DOHH2 (cell line): ENCODE measurements around the gene CREB5.

Experiments
- H3F3A ChIP-seq: fragments of 200-600 bp; sonication (generic), shearing (Covaris generic); 2 replicates; pipeline ENCODE4 v1.6.0; 2016; ENCODE audit warnings: antibody characterized with exemption, mild to moderate bottlenecking; ENCODE audit not compliant: control insufficient read depth, insufficient read depth
- H3K27ac ChIP-seq: fragments of 200-600 bp; sonication (generic); 2 replicates; pipeline ENCODE4 v1.5.1; 2014; ENCODE audit warnings: low read depth, mild to moderate bottlenecking, low read length, moderate library complexity
- H3K27me3 ChIP-seq: fragments of 200-600 bp; sonication (generic); 2 replicates; pipeline ENCODE4 v1.6.1; 2014; ENCODE audit warnings: mild to moderate bottlenecking, low read length, mixed read lengths; ENCODE audit not compliant: control insufficient read depth
- H3K36me3 ChIP-seq: fragments of 200-600 bp; sonication (generic); 2 replicates; pipeline ENCODE4 v1.6.1; 2014; ENCODE audit warnings: mild to moderate bottlenecking, low read length, moderate library complexity, mixed read lengths; ENCODE audit not compliant: control insufficient read depth
- H3K4me1 ChIP-seq: fragments of 200-600 bp; sonication (generic); 2 replicates; pipeline ENCODE4 v1.6.1; 2014; ENCODE audit warnings: mild to moderate bottlenecking, low read length, mixed read lengths; ENCODE audit not compliant: control insufficient read depth
- H3K4me2 ChIP-seq: fragments of 200-600 bp; sonication (generic); 2 replicates; pipeline ENCODE4 v1.6.0; 2014; ENCODE audit warnings: mild to moderate bottlenecking, low read length, moderate library complexity
- H3K4me3 ChIP-seq: fragments of 200-600 bp; sonication (generic); 2 replicates; pipeline ENCODE4 v1.5.1; 2014; ENCODE audit warnings: mild to moderate bottlenecking, low read length, mixed read lengths
- H3K79me2 ChIP-seq: fragments of 200-600 bp; sonication (generic); 2 replicates; pipeline ENCODE4 v1.6.1; 2014; ENCODE audit warnings: mild to moderate bottlenecking, low read length, mixed read lengths; ENCODE audit not compliant: control insufficient read depth
- H3K9me2 ChIP-seq: fragments of 200-600 bp; sonication (generic); replicated peaks from 2 replicates; pipeline ENCODE4 v1.6.1; 2014; ENCODE audit warnings: mild to moderate bottlenecking, low read length, mixed read lengths; ENCODE audit not compliant: control insufficient read depth
- H3K9me3 ChIP-seq: fragments of 200-600 bp; sonication (generic); 2 replicates; pipeline ENCODE4 v1.6.1; 2014; ENCODE audit warnings: antibody characterized with exemption, low read length, mixed read lengths; ENCODE audit not compliant: control insufficient read depth, insufficient read depth
- H4K20me1 ChIP-seq: fragments of 200-600 bp; sonication (generic); 2 replicates; pipeline ENCODE4 v1.6.0; 2014; ENCODE audit warnings: low read depth, mild to moderate bottlenecking, antibody characterized with exemption, low read length, moderate library complexity; ENCODE audit not compliant: control insufficient read depth, insufficient read depth
- EZH2phosphoT487 ChIP-seq: fragments of 200-600 bp; sonication (generic); IDR thresholded peaks from 2 replicates; pipeline ENCODE4 v1.6.1; 2017; ENCODE audit warnings: borderline replicate concordance, mild to moderate bottlenecking, antibody characterized with exemption, low read length, moderate library complexity, mixed read lengths
- TF ChIP-seq, protein P1 (sequence below): fragments of 200-600 bp; sonication (generic); IDR thresholded peaks from one replicate; pipeline ENCODE4 v1.5.1; 2014; ENCODE audit warnings: antibody characterized with exemption, mild to moderate bottlenecking, low read depth, low read length; ENCODE audit not compliant: poor library complexity, severe bottlenecking

Gene CREB5

DNA sequence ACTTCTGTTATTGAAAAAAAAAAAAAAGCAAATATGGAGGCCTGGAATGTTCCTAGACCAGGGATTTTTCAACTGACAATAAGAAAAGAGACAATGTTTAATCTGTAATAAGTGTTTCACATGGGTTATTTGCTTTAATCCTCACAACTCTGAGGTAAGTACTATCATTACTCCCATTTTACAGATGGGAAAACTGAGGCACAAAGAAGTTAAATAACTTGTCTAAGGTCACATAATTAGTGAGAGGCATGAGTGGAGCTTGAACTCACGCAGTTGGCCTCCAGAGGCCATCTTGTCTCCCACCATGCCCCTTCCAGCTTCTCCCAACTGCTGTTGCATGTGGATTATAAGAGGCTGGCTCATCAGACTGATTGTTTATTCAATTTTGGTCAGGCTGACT lies 36.6 kb upstream of the CREB5 start:
- TF ChIP-seq, protein P1, sequence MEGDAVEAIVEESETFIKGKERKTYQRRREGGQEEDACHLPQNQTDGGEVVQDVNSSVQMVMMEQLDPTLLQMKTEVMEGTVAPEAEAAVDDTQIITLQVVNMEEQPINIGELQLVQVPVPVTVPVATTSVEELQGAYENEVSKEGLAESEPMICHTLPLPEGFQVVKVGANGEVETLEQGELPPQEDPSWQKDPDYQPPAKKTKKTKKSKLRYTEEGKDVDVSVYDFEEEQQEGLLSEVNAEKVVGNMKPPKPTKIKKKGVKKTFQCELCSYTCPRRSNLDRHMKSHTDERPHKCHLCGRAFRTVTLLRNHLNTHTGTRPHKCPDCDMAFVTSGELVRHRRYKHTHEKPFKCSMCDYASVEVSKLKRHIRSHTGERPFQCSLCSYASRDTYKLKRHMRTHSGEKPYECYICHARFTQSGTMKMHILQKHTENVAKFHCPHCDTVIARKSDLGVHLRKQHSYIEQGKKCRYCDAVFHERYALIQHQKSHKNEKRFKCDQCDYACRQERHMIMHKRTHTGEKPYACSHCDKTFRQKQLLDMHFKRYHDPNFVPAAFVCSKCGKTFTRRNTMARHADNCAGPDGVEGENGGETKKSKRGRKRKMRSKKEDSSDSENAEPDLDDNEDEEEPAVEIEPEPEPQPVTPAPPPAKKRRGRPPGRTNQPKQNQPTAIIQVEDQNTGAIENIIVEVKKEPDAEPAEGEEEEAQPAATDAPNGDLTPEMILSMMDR: no peak
- no peak for TF ChIP-seq EZH2phosphoT487
- Histone ChIP-seq H3F3A (no peaks in the 10 kb centered on the region), H3K79me2 (no peaks in the 10 kb centered on the region), H3K4me2 (no peak overlapping the region), H3K4me3 (no peak overlapping the region), H3K27ac (no peak overlapping the region), H3K9me2 (no peaks in the 10 kb centered on the region), H3K27me3 (peaks cover 18% of the 10 kb centered on the region), H3K4me1 (no peaks in the 10 kb centered on the region), H3K36me3 (no peaks in the 10 kb centered on the region), H3K9me3 (no peaks in the 10 kb centered on the region), H4K20me1 (no peaks in the 10 kb centered on the region)

DNA sequence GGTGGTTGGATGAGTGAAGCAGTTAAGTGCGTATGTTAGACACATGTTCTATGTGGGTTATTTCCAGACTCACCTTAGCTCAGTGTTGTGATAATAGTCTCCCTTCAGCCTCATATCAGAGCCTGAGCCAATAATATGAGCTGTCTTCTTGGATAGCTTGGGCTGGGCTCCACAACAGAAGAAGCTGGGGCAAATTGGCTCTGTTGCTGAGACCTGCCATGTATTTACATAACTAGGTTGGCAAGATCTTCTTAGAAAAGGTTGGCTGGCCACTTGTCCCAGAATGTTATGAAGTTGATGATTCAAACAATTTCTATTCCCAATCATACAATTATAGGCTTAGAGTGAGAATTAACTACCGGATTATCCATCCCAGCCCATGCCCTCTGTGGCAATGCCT lies 35.7 kb upstream of the CREB5 start:
- TF ChIP-seq, protein P1: no peak
- TF ChIP-seq EZH2phosphoT487: no peak

DNA sequence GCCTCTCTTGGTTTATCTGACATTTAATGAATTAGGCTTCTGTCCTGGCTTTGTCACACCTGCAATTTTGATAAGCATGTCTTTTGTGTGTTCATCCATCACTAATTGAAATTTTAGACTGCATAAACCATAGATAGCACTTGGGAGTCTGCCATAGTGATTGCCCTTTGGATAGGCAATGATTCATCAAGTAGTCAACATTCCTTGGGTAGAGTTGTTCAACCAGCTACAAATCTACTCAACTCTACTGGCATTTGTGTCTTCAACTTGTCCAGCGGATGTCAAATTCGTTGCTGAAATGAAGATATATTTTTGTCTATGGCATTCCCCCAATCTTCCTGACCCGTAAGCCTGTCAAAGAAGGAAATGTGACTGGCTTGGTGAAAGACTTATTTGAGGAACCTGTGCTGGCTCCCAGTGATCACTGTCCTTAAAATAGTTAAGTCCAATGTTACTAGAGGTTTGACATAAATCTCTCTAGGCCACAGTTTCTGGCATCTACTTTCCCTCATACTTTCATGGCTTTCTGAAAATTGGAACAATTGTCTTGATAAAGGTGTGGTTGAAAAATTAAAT lies 33.7 kb upstream of the CREB5 start:
- no peaks in the 10 kb centered on the region for H3F3A ChIP-seq
- H3K9me2 ChIP-seq: no peaks in the 10 kb centered on the region
- H3K9me3 ChIP-seq: no peaks in the 10 kb centered on the region
- H3K27ac ChIP-seq: no peak overlapping the region
- H4K20me1 ChIP-seq: no peaks in the 10 kb centered on the region
- H3K27me3 ChIP-seq: peaks cover 18% of the 10 kb centered on the region
- TF ChIP-seq, protein P1: no peak
- H3K4me1 ChIP-seq: no peaks in the 10 kb centered on the region
- H3K4me2 ChIP-seq: no peak overlapping the region
- H3K79me2 ChIP-seq: no peaks in the 10 kb centered on the region
- no peak overlapping the region for H3K4me3 ChIP-seq
- no peaks in the 10 kb centered on the region for H3K36me3 ChIP-seq

More for the DNA sequence above, 35.7 kb upstream of the CREB5 start:
- no peak overlapping the region for H3K4me2 ChIP-seq
- no peaks in the 10 kb centered on the region for H3F3A ChIP-seq
- H3K4me1 ChIP-seq: no peaks in the 10 kb centered on the region
- H3K4me3 ChIP-seq: no peak overlapping the region
- no peaks in the 10 kb centered on the region for H4K20me1 ChIP-seq
- peaks cover 18% of the 10 kb centered on the region for H3K27me3 ChIP-seq
- no peak overlapping the region for H3K27ac ChIP-seq
- H3K36me3 ChIP-seq: no peaks in the 10 kb centered on the region
- H3K79me2 ChIP-seq: no peaks in the 10 kb centered on the region
- no peaks in the 10 kb centered on the region for H3K9me2 ChIP-seq
- no peaks in the 10 kb centered on the region for H3K9me3 ChIP-seq

DNA sequence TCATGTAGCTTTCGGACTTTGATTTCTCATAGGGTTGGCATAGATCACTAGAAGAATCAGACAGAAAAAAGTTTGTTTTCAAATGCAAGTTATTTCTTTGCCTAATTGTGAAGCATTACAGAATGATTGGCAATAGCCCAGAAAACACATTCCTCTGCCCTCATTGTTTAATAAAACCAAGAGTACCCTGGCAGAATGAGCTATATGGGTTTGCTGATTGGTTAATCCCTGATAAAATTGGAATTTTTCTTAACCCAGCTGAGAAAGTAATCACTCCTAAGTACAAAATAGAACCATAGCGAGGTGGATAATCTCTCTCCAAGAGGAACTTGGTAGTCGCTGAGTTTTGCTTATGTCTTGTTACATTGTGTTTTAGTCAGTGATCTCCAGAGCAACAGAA lies 30.9 kb upstream of the CREB5 start:
- no peaks in the 10 kb centered on the region for H4K20me1 ChIP-seq
- H3K9me2 ChIP-seq: no peaks in the 10 kb centered on the region
- no peaks in the 10 kb centered on the region for H3K9me3 ChIP-seq
- TF ChIP-seq, protein P1: no peak
- TF ChIP-seq EZH2phosphoT487: no peak
- H3K27ac ChIP-seq: no peak overlapping the region
- no peaks in the 10 kb centered on the region for H3F3A ChIP-seq
- H3K36me3 ChIP-seq: no peaks in the 10 kb centered on the region
- H3K4me2 ChIP-seq: no peak overlapping the region
- H3K4me1 ChIP-seq: no peaks in the 10 kb centered on the region
- H3K27me3 ChIP-seq: peaks cover 14% of the 10 kb centered on the region
- H3K79me2 ChIP-seq: no peaks in the 10 kb centered on the region
- no peak overlapping the region for H3K4me3 ChIP-seq
